Peyer's patch (tissue), 4 donors: Measurements from ENCODE around the gene BHLHA15. TPM values are rescaled to one million over a fixed set of nuclear protein-coding genes. Genes with fewer than 3 reads are reported as not detected.

ENCODE experiments used
- DNase-seq, 3 donors: peaks; one replicate each; pipeline ENCODE4 v3.0.0-alpha.2; 2017 to 2019
- H3K27ac ChIP-seq, 4 donors: fragments of 200-600 bp; sonication (generic); one replicate each; pipeline ENCODE4 v1.5.1; 2016 to 2019
- H3K27me3 ChIP-seq, 2 donors: fragments of 200-600 bp; sonication (generic); one replicate each; pipeline ENCODE4 v1.5.1; 2019
- H3K36me3 ChIP-seq, 3 donors: fragments of 200-600 bp; sonication (generic); one replicate each; pipeline ENCODE4 v1.5.1; 2016 to 2019
- H3K4me1 ChIP-seq, 4 donors: fragments of 200-600 bp; sonication (generic); one replicate each; pipeline ENCODE4 v1.5.1; 2016 to 2019
- H3K4me3 ChIP-seq, 4 donors: fragments of 200-600 bp; sonication (generic); 1 replicate in 3 of 4; 2 replicates in 1 of 4; pipeline ENCODE4 v1.5.1; 2016 to 2019; ENCODE audit warnings: mild to moderate bottlenecking in 1 of 4
- H3K9me3 ChIP-seq, 4 donors: fragments of 200-600 bp; sonication (generic); one replicate each; pipeline ENCODE4 v1.5.1; 2016 to 2019; ENCODE audit warnings: mild to moderate bottlenecking in 1 of 4
- CTCF ChIP-seq, 6 experiments: fragments of 450-650 bp in 4 of 6; fragments of 200-600 bp in 2 of 6; sonication (generic) in 1 of 6; IDR thresholded peaks; one replicate each; pipeline ENCODE4 v1.5.1; 2017 to 2019; ENCODE audit warnings: antibody characterized with exemption in 6 of 6, mild to moderate bottlenecking in 3 of 6, moderate library complexity in 1 of 6
- POLR2A ChIP-seq, 2 donors: fragments of 450-650 bp; IDR thresholded peaks; one replicate each; pipeline ENCODE4 v1.5.1; 2017; ENCODE audit warnings: antibody characterized with exemption in 2 of 2, mild to moderate bottlenecking in 2 of 2, moderate library complexity in 2 of 2
- total RNA-seq, 4 donors: library from RNA; depleted of rRNA; stranded (reverse); fragments of >200 nt; gene quantifications; one replicate each; pipeline ENCODE4 v1.1.0, GENCODE V29; 2016

The BHLHA15 gene
- total RNA-seq, 4 donors from 2014 or later = 1.6 to 9.9 TPM; not detected in 2

- H3K4me3 ChIP-seq = no peak overlapping the region
- H3K9me3 ChIP-seq = no peaks in the 10 kb centered on the region
- TF ChIP-seq POLR2A (IDR thresholded peaks at IDR 0.05) (no peak), CTCF (IDR thresholded peaks at IDR 0.05) (no peak)
- H3K4me1 ChIP-seq = no peaks in the 10 kb centered on the region
- H3K27me3 ChIP-seq = no peaks in the 10 kb centered on the region
- H3K36me3 ChIP-seq = peaks cover 0 to 42% (median 0%) of the 10 kb centered on the region in 3 donors
- no peak for DNase-seq
- H3K27ac ChIP-seq = no peak overlapping the region
Measured at GRCh38 chr7:98178762-98179490, 32.3 kb upstream of the BHLHA15 start.

DNA sequence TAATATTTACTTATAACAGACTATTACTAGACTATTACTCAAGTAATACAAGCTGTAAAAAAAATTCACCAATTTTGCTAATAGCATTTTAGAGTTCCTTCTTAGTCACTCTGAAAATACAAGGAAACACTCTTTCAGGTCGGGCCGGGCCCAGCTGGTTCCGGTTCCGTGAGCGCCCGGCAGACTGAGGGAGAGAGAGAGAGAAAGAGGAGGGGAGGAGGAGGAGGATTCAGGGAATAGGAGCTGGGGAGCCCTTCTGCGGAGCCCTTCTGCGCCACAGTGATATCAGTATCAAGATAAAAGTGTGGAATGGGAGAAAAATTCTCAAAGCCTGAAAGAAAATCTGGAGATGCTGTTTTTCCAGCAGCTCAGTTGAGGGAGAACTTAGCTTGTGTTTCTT lies 30.5 kb upstream of the BHLHA15 start:
- no peak overlapping the region for H3K27ac ChIP-seq
- H3K4me1 ChIP-seq = no peaks in the 10 kb centered on the region
- H3K36me3 ChIP-seq = peaks cover 0 to 27% (median 0%) of the 10 kb centered on the region in 3 donors
- no peak overlapping the region for H3K4me3 ChIP-seq
- no peak for TF ChIP-seq CTCF (IDR thresholded peaks at IDR 0.05)
- no peak for TF ChIP-seq POLR2A (IDR thresholded peaks at IDR 0.05)
- no peaks in the 10 kb centered on the region for H3K9me3 ChIP-seq
- DNase-seq = no peak
- no peaks in the 10 kb centered on the region for H3K27me3 ChIP-seq

DNA sequence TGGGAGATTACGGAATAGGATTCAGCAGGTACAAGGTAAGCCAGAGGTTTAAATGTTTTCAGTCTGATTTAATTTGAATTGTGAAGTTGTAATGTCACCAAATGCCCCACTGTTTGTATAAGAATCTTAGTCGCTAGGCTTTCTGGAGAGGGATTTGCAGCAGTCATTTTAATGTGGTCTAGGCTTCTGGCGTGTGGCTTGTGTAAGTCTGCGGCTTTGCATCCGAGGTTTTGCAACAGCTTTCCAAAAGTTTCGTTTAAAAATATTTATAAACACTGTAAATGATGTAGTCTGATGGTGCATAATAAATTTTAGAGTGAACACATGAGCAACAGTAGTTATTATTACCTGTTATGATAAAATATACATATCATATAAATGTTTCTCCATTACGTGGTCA lies 26.1 kb upstream of the BHLHA15 start:
- Histone ChIP-seq H3K27me3 (no peaks in the 10 kb centered on the region), H3K27ac (no peak overlapping the region), H3K4me1 (no peaks in the 10 kb centered on the region), H3K36me3 (peaks cover 0 to 14% (median 0%) of the 10 kb centered on the region in 3 donors), H3K4me3 (no peak overlapping the region), H3K9me3 (no peaks in the 10 kb centered on the region)
- TF ChIP-seq POLR2A (IDR thresholded peaks at IDR 0.05) = no peak
- TF ChIP-seq CTCF (IDR thresholded peaks at IDR 0.05) = no peak
- no peak for DNase-seq

- Histone ChIP-seq H3K36me3 (peaks cover 0 to 27% (median 0%) of the 10 kb centered on the region in 3 donors), H3K9me3 (no peaks in the 10 kb centered on the region), H3K4me3 (no peak overlapping the region), H3K27me3 (no peaks in the 10 kb centered on the region), H3K4me1 (no peaks in the 10 kb centered on the region), H3K27ac (no peak overlapping the region)
- no peak for DNase-seq
- TF ChIP-seq CTCF (IDR thresholded peaks at IDR 0.05) = no peak
- no peak for TF ChIP-seq POLR2A (IDR thresholded peaks at IDR 0.05)
Measured at GRCh38 chr7:98186452-98187137, 24.6 kb upstream of the BHLHA15 start.

DNA sequence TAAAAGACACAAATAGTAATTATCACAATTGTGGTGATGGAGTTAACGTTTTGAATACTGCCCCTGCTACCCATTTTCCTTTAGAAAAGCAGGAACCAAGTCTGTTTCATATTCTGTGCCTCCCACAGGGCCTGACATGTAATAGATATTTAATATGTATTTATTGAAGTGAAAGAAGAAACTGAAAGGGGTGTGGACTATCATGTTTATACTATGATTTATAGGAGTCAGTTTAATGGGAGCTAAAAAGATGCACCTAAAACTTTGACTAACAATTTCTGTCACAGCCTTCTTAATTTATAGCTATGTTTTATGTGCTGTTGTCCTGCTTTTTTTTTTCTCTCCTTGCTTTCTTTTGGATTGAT lies 24.1 kb upstream of the BHLHA15 start:
- Histone ChIP-seq H3K27me3 (no peaks in the 10 kb centered on the region), H3K4me3 (no peak overlapping the region), H3K4me1 (no peaks in the 10 kb centered on the region), H3K9me3 (no peaks in the 10 kb centered on the region), H3K36me3 (peaks cover 0 to 32% (median 0%) of the 10 kb centered on the region in 3 donors), H3K27ac (no peak overlapping the region)
- no peak for DNase-seq
- TF ChIP-seq CTCF (IDR thresholded peaks at IDR 0.05) = no peak
- TF ChIP-seq POLR2A (IDR thresholded peaks at IDR 0.05) = no peak
